GM19025 (cell line): ENCODE data around the gene VTI1A.
"Not testable (repeated sequence)": the region's sequence is repeated elsewhere in the genome, so short reads cannot be mapped to it uniquely, and the experiment has no call there.

Source experiments
- ATAC-seq: cut with Tn5 transposase; IDR thresholded peaks from one replicate; pipeline ENCODE4 v1.9.1; 2021; ENCODE audit warnings: mild to moderate bottlenecking, low read depth, moderate library complexity; ENCODE audit not compliant: unreplicated experiment

VTI1A gene

DNA sequence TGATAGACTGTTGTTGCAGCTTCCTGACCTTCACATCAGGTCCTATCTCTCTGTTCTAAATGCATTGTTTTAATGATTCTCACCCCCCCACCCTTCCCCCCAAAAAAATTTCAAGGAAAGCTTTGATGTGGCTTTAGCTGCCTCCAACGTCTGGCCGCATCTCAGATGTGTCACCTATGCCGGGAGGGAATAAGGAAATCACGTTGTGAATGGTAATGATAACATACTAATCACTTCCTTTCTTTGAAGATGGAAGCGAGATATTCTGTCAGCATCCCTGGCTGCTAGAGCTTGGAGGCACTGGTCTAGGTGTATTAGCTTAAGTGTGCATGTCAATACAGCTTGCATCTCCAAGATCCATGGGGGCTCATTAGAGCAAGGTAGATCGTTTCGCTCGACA is 89.6 kb downstream of the VTI1A start:
- ATAC-seq: no peak

DNA sequence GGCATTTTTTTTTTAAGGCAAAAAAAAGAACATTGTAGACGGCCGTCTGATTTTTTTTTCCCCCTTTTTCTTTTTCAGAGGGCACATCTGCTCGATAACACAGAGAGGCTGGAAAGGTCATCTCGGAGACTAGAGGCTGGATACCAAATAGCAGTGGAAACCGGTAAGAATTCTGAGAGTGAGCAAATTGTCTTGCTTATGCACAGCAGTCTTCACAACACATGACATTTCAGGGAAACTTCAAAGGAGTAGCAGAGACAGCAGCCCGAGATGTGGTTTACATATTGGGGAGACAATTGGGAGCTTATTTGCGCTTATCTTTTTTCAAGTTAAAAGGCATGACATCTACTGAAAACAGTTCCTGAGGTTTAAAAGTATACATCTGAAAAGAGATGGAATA is 91.2 kb downstream of the VTI1A start:
- no peak for ATAC-seq

DNA sequence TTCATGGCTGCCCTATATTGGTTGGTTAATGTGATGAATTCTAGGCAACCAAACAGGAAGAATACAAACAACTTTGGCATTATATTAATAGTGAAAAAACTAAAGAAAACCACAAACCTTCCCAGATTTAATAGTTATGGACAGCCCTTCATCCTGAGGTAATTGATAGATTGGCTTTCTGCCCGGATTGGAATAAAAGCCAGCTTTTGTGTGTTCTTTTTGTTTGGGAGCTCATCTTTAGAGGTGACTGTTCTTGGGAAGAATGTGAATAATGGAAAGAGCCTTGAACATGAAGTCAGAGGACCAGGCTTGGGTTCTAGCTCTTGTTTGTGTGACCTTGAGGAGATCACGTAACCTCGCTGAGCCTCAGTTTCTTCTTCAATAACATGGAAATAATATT is 92.3 kb downstream of the VTI1A start:
- no peak for ATAC-seq

DNA sequence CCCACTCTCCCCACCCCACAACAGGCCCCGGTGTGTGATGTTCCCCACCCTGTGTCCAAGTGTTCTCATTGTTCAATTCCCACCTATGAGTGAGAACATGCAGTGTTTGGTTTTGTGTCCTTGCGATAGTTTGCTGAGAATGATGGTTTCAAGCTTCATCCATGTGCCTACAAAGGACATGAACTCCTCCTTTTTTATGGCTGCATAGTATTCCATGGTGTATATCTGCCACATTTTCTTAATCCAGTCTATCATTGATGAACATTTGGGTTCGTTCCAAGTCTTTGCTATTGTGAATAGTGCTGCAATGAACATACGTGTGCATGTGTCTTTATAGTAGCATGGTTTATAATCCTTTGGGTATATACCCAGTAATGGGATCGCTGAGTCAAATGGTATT is 95.8 kb downstream of the VTI1A start:
- not testable (repeated sequence) for ATAC-seq

DNA sequence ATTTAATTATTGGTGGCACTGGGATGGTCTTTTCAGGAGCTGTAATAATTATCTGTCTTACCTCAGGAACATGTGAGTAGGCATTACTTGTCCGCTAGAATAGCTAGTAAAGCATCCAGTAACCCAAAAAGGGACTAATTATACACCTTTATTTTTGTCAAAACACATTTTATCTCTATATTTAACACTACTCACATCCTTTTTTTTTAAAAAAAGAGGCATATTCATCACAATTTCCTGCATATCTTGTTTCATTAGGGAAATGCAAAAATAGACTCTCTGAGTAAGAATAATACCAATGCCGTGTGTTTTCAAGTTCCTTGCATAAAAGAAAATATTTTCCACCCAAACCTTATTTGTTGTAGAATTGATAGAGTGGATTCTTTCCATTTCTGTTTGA is 99.5 kb downstream of the VTI1A start:
- no peak for ATAC-seq

DNA sequence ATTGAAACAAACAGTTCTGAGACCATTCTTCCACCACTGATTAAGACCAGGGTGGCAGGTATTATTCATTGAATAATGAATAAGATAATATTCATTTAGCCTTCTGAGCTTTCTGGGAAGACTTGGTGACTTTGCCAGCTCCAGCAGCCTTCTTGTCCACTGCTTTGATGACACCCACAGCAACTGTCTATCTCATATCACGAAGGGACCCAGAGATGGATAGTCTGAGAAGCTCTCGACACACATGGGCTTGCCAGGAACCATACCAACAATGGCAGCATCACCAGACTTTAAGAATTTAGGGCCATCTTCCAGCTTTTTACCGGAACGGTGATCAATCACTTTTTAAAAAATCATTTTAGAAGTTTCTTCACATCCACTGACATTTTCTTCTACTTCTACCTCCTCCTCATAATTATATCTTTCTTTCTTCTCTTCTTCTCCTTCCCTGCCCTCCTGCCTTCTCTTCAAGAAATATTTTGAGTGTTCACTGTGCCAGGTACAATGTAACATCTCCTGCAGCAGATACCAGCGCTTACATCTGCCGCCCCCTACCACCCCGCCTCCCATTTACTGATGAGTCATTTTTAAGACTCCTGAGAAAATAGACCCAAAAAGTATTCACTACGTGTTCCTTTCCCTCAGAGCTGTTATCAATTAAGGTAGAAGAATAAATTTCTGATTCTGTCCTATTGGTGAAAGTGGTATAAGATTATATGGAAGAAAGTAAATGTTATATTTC is 101.7 kb downstream of the VTI1A start:
- no peak for ATAC-seq

DNA sequence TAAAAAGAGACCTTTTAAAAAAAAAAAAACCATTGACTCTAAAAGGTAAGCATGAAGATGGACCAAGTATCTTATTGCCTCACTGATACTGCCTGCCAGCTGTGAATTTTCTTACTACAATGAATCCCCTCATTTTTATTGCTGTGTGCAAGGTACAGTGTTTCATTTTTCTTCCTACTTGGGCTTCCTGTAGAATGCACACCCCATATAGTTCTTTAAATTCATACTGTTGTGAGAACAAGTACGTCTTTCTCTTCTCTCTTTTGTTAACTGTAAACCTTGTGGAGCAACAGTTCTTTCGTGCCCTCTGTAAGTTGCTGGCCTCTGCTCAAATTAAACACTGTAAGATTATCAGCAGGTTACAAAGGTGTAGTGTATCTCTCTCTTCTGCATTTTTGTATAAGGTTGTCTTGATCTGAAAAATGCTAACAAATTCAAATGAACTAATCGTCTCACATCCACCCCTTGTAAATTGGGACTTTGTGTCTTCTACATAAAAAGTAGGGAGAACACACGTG is 105.6 kb downstream of the VTI1A start:
- no peak for ATAC-seq

DNA sequence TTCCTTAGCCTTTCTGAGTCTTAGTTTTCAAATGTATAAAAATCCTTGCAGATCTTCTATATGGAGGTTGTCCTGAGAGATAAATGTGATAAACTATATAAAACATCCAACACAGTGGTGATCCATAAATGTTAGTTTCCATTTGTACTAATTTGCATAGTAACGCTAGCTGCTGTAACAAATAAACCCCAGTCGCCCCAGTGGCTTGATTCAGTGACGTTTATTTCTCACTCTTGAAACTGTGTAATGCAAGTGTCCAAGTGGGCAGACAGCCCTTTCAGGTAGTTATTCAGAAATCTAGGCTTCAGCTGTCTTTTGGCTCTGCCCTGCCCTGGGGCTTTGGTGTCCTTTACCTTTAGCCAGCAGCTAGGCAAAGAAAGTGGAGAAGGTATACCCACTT is 106.3 kb downstream of the VTI1A start:
- no peak for ATAC-seq

DNA sequence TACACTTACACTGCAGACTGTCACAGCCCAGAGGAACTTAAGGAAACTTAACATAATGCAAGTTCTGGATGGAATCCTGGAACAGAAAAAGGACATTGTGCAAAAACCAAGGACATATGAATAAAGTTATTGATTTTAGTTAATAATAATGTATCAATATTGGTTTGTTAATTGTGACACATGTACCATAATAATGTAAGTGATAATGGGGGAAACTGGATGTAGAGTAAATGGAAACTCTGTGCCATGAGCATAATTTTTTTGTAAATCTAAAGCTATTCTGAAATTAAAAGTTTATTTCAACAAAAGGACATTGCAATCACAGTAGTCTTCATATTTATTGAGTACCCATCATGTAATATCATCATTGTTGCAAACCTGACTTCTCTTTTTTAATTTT is 107.2 kb downstream of the VTI1A start:
- no peak for ATAC-seq

DNA sequence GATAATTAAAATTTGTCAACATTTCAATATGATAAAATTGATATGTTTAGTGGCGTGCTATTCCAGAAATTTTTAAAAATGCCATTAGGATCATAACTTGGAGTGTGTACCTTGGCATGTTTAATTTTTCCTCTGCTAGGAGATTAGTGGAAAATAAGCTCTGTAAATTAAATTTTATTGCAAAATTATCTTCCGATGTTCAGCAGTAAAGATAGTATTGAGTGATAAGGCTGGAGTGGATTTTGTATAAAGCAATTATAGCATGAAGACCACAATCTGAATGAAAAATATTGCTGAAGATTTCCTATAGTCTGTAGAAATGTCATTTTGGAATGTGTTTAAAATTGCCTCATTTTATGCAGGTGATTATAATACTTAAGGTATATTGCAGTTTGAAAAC is 110.2 kb downstream of the VTI1A start:
- ATAC-seq: no peak

DNA sequence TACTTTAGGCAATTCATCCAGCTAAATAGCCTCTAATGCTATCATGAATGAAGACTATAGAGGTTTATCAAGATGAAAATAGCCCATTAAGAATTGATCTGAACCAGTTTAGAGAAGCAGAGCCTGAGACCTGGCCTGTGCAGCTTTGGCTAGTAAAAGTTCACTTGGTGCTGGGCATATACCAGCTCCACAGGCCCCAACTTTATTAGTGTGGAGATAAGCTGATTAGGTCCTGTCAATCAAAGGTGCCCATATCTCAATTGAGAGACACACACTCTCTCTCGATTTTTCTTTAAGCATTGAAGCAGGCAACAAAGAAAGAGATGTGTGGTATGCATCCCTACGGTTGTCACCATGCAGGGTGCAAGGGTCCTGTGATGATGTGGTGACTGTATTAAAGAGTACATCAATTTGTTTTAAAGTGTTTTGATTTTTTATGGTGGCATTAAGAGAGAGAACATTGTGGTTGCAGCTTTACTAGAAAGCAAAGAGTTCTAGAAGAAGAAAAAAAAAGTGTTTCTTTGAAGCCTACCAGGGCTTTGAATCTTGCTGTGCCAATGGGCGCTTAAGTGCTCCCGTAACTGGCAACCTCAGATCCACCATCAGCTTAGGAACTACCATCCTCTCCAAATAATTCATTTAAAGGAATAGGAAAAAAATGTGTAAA is 111.6 kb downstream of the VTI1A start:
- ATAC-seq: no peak

DNA sequence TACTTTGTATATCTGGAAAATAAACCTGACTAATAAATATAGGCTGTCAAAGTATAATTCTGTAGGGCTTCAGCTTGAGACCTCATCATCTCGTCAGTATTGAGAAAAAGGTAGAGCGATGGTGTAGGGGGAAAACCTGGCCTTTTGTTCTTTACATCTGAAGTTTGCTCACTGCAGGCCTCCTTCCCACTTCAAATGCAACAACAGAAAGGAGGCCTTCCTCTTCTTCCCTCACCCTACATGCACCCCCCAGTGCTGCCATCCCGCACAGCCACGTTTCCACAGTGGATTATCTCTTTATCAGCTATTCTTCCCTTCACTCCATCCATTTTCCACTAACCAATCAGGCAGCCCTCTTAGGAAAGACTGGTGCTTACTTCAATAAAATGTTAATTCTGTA is 112.3 kb downstream of the VTI1A start:
- no peak for ATAC-seq

DNA sequence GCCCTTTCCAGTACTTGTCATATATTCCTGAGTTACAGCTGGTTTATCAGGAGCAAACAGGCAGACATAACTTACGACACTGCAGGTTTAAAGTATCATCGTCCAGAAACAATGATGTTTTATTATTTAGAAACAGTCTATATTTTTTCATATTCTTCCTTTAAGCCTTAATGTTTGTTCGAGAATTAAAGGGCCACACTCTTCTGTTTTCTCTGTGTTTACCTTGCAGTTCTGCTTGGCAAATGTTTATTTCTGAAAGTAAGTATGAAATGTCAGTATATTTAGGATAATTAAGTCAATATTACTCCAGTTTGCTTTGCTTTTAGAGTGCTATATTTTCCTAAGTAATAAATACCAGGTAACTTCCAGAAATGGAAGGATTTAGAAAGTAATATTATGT is 115.1 kb downstream of the VTI1A start:
- no peak for ATAC-seq

DNA sequence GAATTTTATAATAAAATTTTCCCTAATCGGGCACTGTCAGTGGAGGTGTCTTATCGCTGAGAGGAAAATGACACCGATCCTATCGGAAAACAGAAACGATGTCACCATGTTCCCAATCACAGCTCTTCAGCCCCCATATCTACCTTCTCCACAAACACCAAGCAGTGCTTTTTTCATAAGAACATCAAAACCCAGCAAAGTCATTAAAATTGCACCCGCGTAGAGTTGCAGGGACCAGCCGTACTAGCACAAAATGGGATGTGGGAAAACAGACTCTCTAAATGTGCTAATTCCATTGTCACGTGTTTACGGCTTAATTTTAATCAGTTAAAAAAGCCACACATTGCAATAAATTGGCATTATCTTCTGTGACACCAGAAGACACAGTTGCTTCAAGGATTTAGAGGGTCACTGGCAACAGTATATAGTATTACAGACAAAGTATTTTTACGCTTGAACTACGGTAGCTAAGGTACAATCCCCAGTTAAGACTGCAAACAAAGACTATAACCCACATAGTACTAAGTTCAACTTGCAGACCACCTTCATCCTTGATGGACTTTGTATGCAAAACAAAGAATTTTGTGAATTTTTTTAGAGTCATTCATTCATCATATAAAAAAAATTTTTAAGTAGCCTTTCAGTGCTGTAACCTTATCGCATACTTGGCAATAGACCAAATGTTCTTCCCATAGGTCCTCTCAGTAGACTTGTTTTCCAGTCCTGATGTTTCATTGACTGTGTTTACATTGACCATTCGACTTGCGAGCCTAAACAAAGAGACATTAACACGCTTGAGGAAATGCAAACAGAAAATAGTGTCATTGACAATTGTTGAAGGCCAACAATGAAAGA is 116.0 kb downstream of the VTI1A start:
- ATAC-seq: no peak

DNA sequence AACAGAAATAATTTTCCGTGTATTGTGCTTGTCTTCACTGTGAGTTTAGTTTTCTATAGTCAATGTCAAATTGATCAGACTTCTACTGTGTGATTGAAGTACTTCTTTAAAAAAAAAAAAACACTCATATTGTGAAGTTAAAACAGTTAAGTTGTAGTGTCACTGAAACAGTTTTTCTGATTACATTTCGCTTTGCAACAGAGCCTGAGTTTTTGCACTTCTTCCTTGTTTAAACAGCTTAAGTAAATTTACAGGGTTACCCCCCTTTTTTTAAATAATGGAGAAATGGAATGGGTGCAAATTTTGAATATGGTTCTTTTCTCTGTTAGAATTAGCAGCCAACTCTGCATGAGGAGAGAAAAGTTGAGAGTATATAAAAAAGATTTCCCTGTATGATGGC is 117.3 kb downstream of the VTI1A start:
- ATAC-seq: no peak

DNA sequence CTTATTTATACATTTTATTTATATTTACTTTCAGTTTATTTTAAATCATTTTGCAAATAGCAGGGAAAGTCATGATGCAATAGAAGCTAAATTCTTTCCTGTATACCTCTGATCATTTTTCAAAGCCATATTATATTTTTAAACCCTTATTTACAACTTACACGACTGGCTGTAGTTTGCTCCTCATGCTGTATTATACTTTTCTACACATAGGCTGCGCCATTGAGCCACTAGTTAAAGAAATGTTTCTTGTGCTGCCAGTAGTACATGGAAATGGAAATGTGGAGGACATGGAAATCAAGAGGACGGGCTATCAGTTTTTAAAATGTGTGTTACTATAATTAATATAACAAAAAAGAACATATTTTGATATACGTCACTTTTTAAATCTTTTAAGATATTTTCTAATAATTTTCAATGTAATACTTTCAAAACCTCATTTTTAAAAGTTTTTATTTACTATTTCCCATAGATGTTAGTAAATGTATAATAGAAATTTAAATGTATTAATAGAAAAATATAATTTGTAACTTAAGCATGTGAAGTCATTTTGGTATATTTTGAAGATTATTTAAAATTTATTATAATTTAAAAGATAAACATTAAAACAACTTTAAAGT is 118.5 kb downstream of the VTI1A start:
- no peak for ATAC-seq

DNA sequence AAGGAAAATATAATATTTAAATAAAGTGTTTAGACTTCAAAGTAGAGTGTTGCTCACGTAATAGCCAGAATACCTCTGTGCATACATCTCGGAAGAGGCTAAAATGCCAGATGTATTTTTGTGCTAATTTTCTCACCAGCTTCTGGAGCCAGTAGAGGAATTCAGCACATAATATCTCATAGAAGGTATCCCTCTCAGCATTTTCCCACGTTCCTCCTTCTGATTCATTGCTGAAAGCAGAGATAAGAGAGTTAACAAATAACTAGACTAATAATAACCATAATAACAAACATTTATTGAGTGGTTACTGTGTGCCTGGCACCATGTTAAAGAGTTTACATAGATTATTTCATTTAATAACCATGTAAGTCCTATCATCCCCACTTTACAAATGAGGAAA is 123.6 kb downstream of the VTI1A start:
- no peak for ATAC-seq

DNA sequence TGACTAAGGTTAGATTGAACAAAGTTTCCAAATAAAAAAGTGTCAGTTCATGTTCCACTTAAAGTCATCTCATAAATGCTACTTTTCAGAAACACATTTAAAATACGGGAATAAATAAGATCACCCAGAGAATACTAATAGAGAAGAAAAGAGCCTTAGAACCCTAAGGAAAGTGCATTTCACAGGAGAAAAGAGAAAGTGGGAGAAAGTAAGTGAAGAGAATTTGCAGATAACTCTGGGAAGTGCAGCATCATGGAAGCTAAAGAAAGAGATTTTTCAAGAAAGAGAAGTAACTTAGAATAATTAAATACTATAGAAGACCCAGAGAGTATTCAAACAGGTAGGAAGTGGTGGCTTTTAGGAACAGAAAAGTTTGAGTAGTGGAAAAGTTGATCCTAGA is 132.6 kb downstream of the VTI1A start:
- ATAC-seq: no peak

DNA sequence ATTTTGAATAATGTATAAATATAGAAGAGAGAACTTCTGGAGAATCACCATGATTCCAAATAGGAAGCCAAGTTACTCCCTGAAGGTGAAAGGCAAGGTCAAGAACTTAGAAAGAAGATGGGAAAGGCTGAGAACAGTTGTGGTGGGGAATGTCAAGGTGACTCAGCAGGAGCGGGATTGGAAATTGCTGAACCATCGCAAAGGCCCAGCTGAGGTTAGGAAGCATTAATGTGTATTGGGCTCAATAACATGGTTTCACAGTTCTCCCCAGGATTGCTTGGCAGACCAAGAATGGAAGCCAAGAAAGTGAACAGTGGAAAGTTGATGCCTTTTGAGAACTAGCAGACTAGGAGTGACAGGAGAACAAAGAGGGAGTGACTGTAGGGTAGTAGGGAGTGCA is 133.3 kb downstream of the VTI1A start:
- no peak for ATAC-seq

DNA sequence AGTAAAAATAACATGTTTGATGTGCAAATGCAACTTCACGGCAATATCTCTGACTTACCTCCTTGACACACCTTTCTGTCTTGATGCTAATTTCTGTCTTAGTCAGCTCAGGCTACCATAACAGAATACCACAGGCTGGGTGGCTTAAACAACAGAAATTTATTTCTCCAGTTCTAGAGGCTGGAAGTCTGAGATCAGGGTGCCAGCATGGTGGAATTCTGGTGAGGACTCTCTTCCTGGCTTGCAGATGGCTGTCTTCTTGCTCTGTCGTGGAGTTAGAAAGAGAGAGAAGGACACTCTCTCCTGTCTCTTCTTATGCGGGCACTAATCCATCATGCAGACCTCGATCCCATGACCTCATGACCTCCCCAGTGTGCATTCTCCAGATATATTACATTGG is 134.9 kb downstream of the VTI1A start:
- no peak for ATAC-seq
